H1 (cell line): ENCODE results near the gene WIPI1. TPM values are rescaled to one million over a fixed set of nuclear protein-coding genes. Genes with fewer than 3 reads are reported as not detected.

Experiments used
- CHD2 ChIP-seq: IDR thresholded peaks from 2 replicates; pipeline ENCODE4 v1.6.1; 2012; ENCODE audit warnings: low read length, improper control_type of control experiment
- MAX ChIP-seq: IDR thresholded peaks from 2 replicates; pipeline ENCODE4 v1.6.1; 2012; ENCODE audit warnings: inconsistent platforms
- SRF ChIP-seq: IDR thresholded peaks from 2 replicates; pipeline ENCODE4 v1.6.1; 2011; ENCODE audit warnings: mild to moderate bottlenecking, low read depth, low read length, moderate library complexity
- TEAD4 ChIP-seq: IDR thresholded peaks from 2 replicates; pipeline ENCODE4 v1.6.1; 2012; ENCODE audit warnings: low read depth, low read length, inconsistent platforms, mixed read lengths
- polyA plus RNA-seq, 7 experiments: library from polyadenylated mRNA; depleted of rRNA in 3 of 7; stranded (reverse) in 5 of 7; unstranded in 2 of 7; fragments of >200 nt in 5 of 7; fragments of 200-250 nt in 2 of 7; gene quantifications; 1 replicate in 5 of 7; 2 replicates in 1 of 7; 4 replicates in 1 of 7; pipeline versions ENCODE4 v1.2.1 to v1.2.3, GENCODE V29; 2011 to 2013; ENCODE audit warnings: missing spikeins in 2 of 7, mixed read lengths in 2 of 7
- total RNA-seq: library from RNA; stranded (reverse); fragmentation: NEBNext Ultra II Directional; extraction: Animal tissue kit (Norgen Biotek cat#: 25700); gene quantifications from 2 replicates; pipeline ENCODE4 v1.2.1, GENCODE V29; 2021

Gene WIPI1
- total and polyA plus RNA-seq, 2 of the 8 experiments (the other 6 are each of a cell fraction or from before 2014, with no cell fraction given) = 16.6 to 17.4 TPM

GRCh38 chr17:68394608-68395331 is 62.5 kb downstream of the WIPI1 start (continued):
- TF ChIP-seq SRF = no peak
- TF ChIP-seq MAX = no peak
- TF ChIP-seq CHD2 = no peak
- TF ChIP-seq TEAD4 = no peak
